ENCODE data around the gene FAM25G. TPM values are rescaled to one million over a fixed set of nuclear protein-coding genes. Genes with fewer than 3 reads are reported as not detected.
A peak's percentile ranks its signal among the peaks of the same experiment; 100 is the strongest.
"Not testable (repeated sequence)": the region's sequence is repeated elsewhere in the genome, so short reads cannot be mapped to it uniquely, and the experiment has no call there.

FAM25G gene
- total and polyA plus RNA-seq, 2 of the 4 experiments (the other 2 are of a cell fraction): not detected

DNA sequence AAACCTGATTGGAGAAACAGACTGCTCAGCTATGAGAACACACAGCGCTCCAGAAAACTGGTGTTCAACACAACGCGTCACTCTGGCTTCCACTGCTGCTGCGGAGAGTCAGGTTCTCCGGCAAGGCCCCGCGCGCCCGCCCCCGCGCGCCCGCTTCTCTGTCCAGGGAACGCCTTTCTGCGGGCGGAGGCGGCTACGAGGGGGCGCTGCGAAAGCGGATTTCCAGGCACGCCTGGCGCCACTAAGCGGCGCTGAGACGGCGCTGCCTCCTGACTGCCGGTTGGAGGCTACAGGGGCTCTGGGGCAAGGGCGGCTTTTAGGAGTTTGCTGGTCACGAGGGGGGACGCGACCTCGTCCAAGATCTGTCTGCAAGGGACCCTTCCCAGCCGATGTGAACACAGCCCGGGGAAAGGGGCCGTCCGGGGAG is 30.2 kb downstream of the FAM25G start:
- dilution Hi-C loops (cut with HindIII; ENCODE audit: low sequenced_read_pairs, unreplicated experiment); intact Hi-C loops (cut with micrococcal nuclease); H3K79me1 ChIP-seq (ENCODE audit: low read depth in 1 of 2, low read length in 2 of 2); H2AK9ac ChIP-seq (replicated peaks; ENCODE audit: low read depth, low read length, poor library complexity); H3K36me3 ChIP-seq (ENCODE audit: control insufficient read depth, insufficient read depth, low read length); BruUV-seq (replicated peaks); CTCF ChIA-PET; in situ Hi-C loops (cut with MboI; ENCODE audit: low sequenced_read_pairs); H2BK15ac ChIP-seq (ENCODE audit: low read depth, low read length); POLR2A ChIA-PET (ENCODE audit: unreplicated experiment); H3K9me3 ChIP-seq (ENCODE audit: control insufficient read depth, insufficient read depth, low read length); H4K20me1 ChIP-seq (ENCODE audit: insufficient read depth, low read length); H3K9me1 ChIP-seq (ENCODE audit: insufficient read depth, low read length); H3K27me3 ChIP-seq (ENCODE audit: control insufficient read depth, insufficient read depth, low read length); H3K4me3 ChIP-seq (ENCODE audit: insufficient read depth, low read depth, low read length): not testable (repeated sequence)
- Histone ChIP-seq H2AK5ac (ENCODE audit: low read depth, low read length) (peak overlapping the region; percentile 33; the same call in 1 of the 2 replicates), H2AFZ (replicated peaks; ENCODE audit: low read length, poor library complexity) (peak overlapping the region; percentile 76), H3K9ac (ENCODE audit: low read depth, low read length) (peak overlapping the region; percentile 78; the same call in 1 of the 2 replicates), H3K4me2 (ENCODE audit: low read depth, low read length) (peak overlapping the region; percentile 76), H4K5ac (ENCODE audit: low read depth, low read length) (peak overlapping the region; percentile 98), H2BK5ac (ENCODE audit: low read depth, low read length, poor library complexity, severe bottlenecking) (peak overlapping the region; percentile 98), H3K4me1 (ENCODE audit: control insufficient read depth, insufficient read depth, low read length) (peaks cover 11% of the 10 kb centered on the region), H3K23ac (ENCODE audit: low read depth, low read length) (0 out of 2 replicates have a peak overlapping the region, but pooled peaks have one; percentile 66), H2BK120ac (ENCODE audit: low read depth, low read length) (peak overlapping the region; percentile 97), H3K27ac (ENCODE audit: insufficient read depth, low read length) (peak overlapping the region; percentile 97), H2BK20ac (ENCODE audit: low read depth, low read length) (peak overlapping the region; percentile 87; the same call in 1 of the 2 replicates), H4K91ac (ENCODE audit: insufficient read depth, low read depth, low read length) (peak overlapping the region; percentile 68), H4K8ac (ENCODE audit: low read depth in 2 of 2, low read length in 2 of 2) (peak overlapping the region in 1 of 2 experiments; percentile 81; a peak in 1 of 4 replicates), H3K18ac (ENCODE audit: low read depth, low read length) (peak overlapping the region; percentile 95; the same call in 1 of the 2 replicates), H3K14ac (replicated peaks; ENCODE audit: low read depth, low read length) (peak overlapping the region; percentile 51; the same call in 1 of the 2 replicates), H3K4ac (ENCODE audit: low read depth, low read length) (peak overlapping the region; percentile 91), H3K56ac (ENCODE audit: extremely low read depth, insufficient read depth, low read length) (0 out of 2 replicates have a peak overlapping the region, but pooled peaks have one; percentile 41)
- ATAC-seq (ENCODE audit: low read depth): peak; percentile 70
- WGBS, 2 experiments (ENCODE audit: extremely low coverage in 2 of 2, insufficient read length in 1 of 2): 0% methylated on average over 3 of the region's 37 CpGs; no CpG with 5 or more reads in 1 of the 2 experiments
- TF ChIP-seq RAD21 (IDR thresholded peaks at IDR 0.05; ENCODE audit: low read length): peak; percentile 22; the same call in 1 of the 2 replicates
- TF ChIP-seq, protein P1, sequence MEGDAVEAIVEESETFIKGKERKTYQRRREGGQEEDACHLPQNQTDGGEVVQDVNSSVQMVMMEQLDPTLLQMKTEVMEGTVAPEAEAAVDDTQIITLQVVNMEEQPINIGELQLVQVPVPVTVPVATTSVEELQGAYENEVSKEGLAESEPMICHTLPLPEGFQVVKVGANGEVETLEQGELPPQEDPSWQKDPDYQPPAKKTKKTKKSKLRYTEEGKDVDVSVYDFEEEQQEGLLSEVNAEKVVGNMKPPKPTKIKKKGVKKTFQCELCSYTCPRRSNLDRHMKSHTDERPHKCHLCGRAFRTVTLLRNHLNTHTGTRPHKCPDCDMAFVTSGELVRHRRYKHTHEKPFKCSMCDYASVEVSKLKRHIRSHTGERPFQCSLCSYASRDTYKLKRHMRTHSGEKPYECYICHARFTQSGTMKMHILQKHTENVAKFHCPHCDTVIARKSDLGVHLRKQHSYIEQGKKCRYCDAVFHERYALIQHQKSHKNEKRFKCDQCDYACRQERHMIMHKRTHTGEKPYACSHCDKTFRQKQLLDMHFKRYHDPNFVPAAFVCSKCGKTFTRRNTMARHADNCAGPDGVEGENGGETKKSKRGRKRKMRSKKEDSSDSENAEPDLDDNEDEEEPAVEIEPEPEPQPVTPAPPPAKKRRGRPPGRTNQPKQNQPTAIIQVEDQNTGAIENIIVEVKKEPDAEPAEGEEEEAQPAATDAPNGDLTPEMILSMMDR (conservative IDR thresholded peaks at IDR 0.05; ENCODE audit: low read depth, low read length): peak; percentile 44
- 0 out of 2 replicates have a peak, but pooled peaks have one; percentile 25 for TF ChIP-seq POLR2A (IDR thresholded peaks at IDR 0.05; ENCODE audit: low read depth, low read length)
- TF ChIP-seq MAZ (IDR thresholded peaks at IDR 0.05; ENCODE audit: borderline replicate concordance, low read depth, low read length): peak; percentile 40; the same call in 1 of the 2 replicates
- 0 out of 2 replicates have a peak, but pooled peaks have one; percentile 20 for TF ChIP-seq SMC3 (IDR thresholded peaks at IDR 0.05; ENCODE audit: low read depth, low read length)
- TF ChIP-seq BHLHE40 (IDR thresholded peaks at IDR 0.05; ENCODE audit: low read depth, low read length): peak; percentile 12; the same call in 1 of the 2 replicates
- DNase-seq: peak; percentile 89

Measured in IMR-90 (cell line).